ENCODE data around the gene CNGA2. TPM values are rescaled to one million over a fixed set of nuclear protein-coding genes. Genes with fewer than 3 reads are reported as not detected.

Gene CNGA2
- total RNA-seq, 4 donors from 2014 or later: not detected

GRCh38 chrX:151712253-151712652 is 22.3 kb upstream of the CNGA2 start:
- Histone ChIP-seq H3K27ac (no peak overlapping the region), H3K4me1 (no peaks in the 10 kb centered on the region), H3K36me3 (no peaks in the 10 kb centered on the region), H3K4me3 (no peak overlapping the region), H3K27me3 (no peaks in the 10 kb centered on the region), H3K9me3 (no peaks in the 10 kb centered on the region)
- WGBS: 46% methylated on average over 3 of the region's 3 CpGs
- peak in 1 of 2 donors; percentile 27 for DNase-seq (ENCODE audit: low spot score in 2 of 2)
- TF ChIP-seq CTCF (IDR thresholded peaks at IDR 0.05) (no peak), POLR2AphosphoS5 (IDR thresholded peaks at IDR 0.05) (no peak), EP300 (IDR thresholded peaks at IDR 0.05) (no peak), POLR2A (IDR thresholded peaks at IDR 0.05) (no peak)

GRCh38 chrX:151713849-151714248 is 20.7 kb upstream of the CNGA2 start:
- no peaks in the 10 kb centered on the region for H3K9me3 ChIP-seq
- DNase-seq (ENCODE audit: low spot score in 2 of 2): peak in 1 of 2 donors; percentile 28
- no peaks in the 10 kb centered on the region for H3K36me3 ChIP-seq
- no peak overlapping the region for H3K4me3 ChIP-seq
- no peak overlapping the region for H3K27ac ChIP-seq
- H3K27me3 ChIP-seq: no peaks in the 10 kb centered on the region
- 61% methylated on average over 3 of the region's 3 CpGs for WGBS
- TF ChIP-seq CTCF (IDR thresholded peaks at IDR 0.05): peak in 1 of 2 donors; percentile 18
- no peak for TF ChIP-seq POLR2AphosphoS5 (IDR thresholded peaks at IDR 0.05)
- TF ChIP-seq EP300 (IDR thresholded peaks at IDR 0.05): no peak
- H3K4me1 ChIP-seq: no peaks in the 10 kb centered on the region

- TF ChIP-seq CTCF (IDR thresholded peaks at IDR 0.05): no peak
- no peak for TF ChIP-seq POLR2A (IDR thresholded peaks at IDR 0.05)
- TF ChIP-seq EP300 (IDR thresholded peaks at IDR 0.05): no peak
- TF ChIP-seq POLR2AphosphoS5 (IDR thresholded peaks at IDR 0.05): no peak
- Histone ChIP-seq H3K4me3 (no peak overlapping the region), H3K27ac (no peak overlapping the region), H3K4me1 (no peaks in the 10 kb centered on the region), H3K9me3 (no peaks in the 10 kb centered on the region), H3K36me3 (no peaks in the 10 kb centered on the region), H3K27me3 (no peaks in the 10 kb centered on the region)
- 67% methylated on average over 5 of the region's 5 CpGs for WGBS
- DNase-seq (ENCODE audit: low spot score in 2 of 2): no peak
Measured at GRCh38 chrX:151714362-151714761, 20.2 kb upstream of the CNGA2 start.

- no peak within 1 kb of the TSS for H3K4me3 ChIP-seq
- H3K27ac ChIP-seq: no peak within 1 kb of the TSS
- H3K27me3 ChIP-seq: no peaks in the 10 kb centered on the region
- H3K4me1 ChIP-seq: no peaks in the 10 kb centered on the region
- TF ChIP-seq POLR2A (IDR thresholded peaks at IDR 0.05) (no peak), POLR2AphosphoS5 (IDR thresholded peaks at IDR 0.05) (no peak), EP300 (IDR thresholded peaks at IDR 0.05) (no peak), CTCF (IDR thresholded peaks at IDR 0.05) (no peak)
- no peak for DNase-seq (ENCODE audit: low spot score in 2 of 2)
- 62% methylated on average over 3 of the region's 3 CpGs for WGBS
- H3K9me3 ChIP-seq: no peaks in the 10 kb centered on the region
- no peaks in the 10 kb centered on the region for H3K36me3 ChIP-seq
Measured at GRCh38 chrX:151715752-151716151, 18.8 kb upstream of the CNGA2 start, which contains the start of gene FATE1. Gene FATE1 (plus strand): TSS chrX:151716035. CDS start chrX:151716120, 85 bp downstream.

GRCh38 chrX:151722241-151722846 is 12.2 kb upstream of the CNGA2 start:
- Histone ChIP-seq H3K27me3 (no peaks in the 10 kb centered on the region), H3K4me1 (no peaks in the 10 kb centered on the region), H3K36me3 (no peaks in the 10 kb centered on the region), H3K9me3 (no peaks in the 10 kb centered on the region), H3K4me3 (no peak overlapping the region), H3K27ac (no peak overlapping the region)
- 56% methylated on average over 22 of the region's 24 CpGs for WGBS
- TF ChIP-seq POLR2AphosphoS5 (IDR thresholded peaks at IDR 0.05) (no peak), EP300 (IDR thresholded peaks at IDR 0.05) (no peak), CTCF (IDR thresholded peaks at IDR 0.05) (no peak), POLR2A (IDR thresholded peaks at IDR 0.05) (no peak)
- DNase-seq (ENCODE audit: low spot score in 2 of 2): peak; percentile 48 to 55
